ENCODE results near the gene ADPRHL1. TPM values are rescaled to one million over a fixed set of nuclear protein-coding genes. Genes with fewer than 3 reads are reported as not detected.

Gene ADPRHL1
- total and polyA plus RNA-seq, 2 donors (not counting 1 experiment from before 2014, with no cell fraction given): 0.59 to 1.5 TPM

GRCh38 chr13:113466383-113466782 is 13.1 kb upstream of the ADPRHL1 start:
- no peak overlapping the region for H3K4me2 ChIP-seq (ENCODE audit: extremely low read depth, insufficient read depth, low read length)
- H3K36me3 ChIP-seq (ENCODE audit: control insufficient read depth, insufficient read depth, low read length): no peaks in the 10 kb centered on the region
- H3K4me1 ChIP-seq (ENCODE audit: control insufficient read depth, extremely low read depth, insufficient read depth, low read length): no peaks in the 10 kb centered on the region
- no peaks in the 10 kb centered on the region for H4K20me1 ChIP-seq (ENCODE audit: control insufficient read depth, extremely low read depth, insufficient read depth, low read length)
- H3K27me3 ChIP-seq (ENCODE audit: control insufficient read depth, insufficient read depth, low read length): no peaks in the 10 kb centered on the region
- no peak for DNase-seq (ENCODE audit: low read depth in 2 of 2)
- H3K9me3 ChIP-seq (ENCODE audit: control insufficient read depth, insufficient read depth, low read depth, low read length): no peaks in the 10 kb centered on the region
- H2AFZ ChIP-seq (ENCODE audit: low read length): no peak overlapping the region
- H3K79me2 ChIP-seq (ENCODE audit: control insufficient read depth, insufficient read depth, low read length): no peaks in the 10 kb centered on the region
- no peak overlapping the region for H3K27ac ChIP-seq (ENCODE audit: insufficient read depth, low read length)
- no peak overlapping the region for H3K9ac ChIP-seq (ENCODE audit: insufficient read depth, low read length)
- no peak overlapping the region for H3K4me3 ChIP-seq (replicated peaks in 1 of 4; ENCODE audit: control extremely low read depth in 1 of 4, insufficient read depth in 1 of 4, low read depth in 3 of 4, low read length in 4 of 4)
- TF ChIP-seq EZH2 (IDR thresholded peaks at IDR 0.05; ENCODE audit: low read length, missing control alignments): no peak
- TF ChIP-seq, protein P1, sequence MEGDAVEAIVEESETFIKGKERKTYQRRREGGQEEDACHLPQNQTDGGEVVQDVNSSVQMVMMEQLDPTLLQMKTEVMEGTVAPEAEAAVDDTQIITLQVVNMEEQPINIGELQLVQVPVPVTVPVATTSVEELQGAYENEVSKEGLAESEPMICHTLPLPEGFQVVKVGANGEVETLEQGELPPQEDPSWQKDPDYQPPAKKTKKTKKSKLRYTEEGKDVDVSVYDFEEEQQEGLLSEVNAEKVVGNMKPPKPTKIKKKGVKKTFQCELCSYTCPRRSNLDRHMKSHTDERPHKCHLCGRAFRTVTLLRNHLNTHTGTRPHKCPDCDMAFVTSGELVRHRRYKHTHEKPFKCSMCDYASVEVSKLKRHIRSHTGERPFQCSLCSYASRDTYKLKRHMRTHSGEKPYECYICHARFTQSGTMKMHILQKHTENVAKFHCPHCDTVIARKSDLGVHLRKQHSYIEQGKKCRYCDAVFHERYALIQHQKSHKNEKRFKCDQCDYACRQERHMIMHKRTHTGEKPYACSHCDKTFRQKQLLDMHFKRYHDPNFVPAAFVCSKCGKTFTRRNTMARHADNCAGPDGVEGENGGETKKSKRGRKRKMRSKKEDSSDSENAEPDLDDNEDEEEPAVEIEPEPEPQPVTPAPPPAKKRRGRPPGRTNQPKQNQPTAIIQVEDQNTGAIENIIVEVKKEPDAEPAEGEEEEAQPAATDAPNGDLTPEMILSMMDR (conservative IDR thresholded peaks at IDR 0.05 in 1 of 2, IDR thresholded peaks at IDR 0.05 in 1 of 2; ENCODE audit: low read depth in 1 of 2, low read length in 2 of 2): no peak

GRCh38 chr13:113465300-113465699 is 12.0 kb upstream of the ADPRHL1 start:
- TF ChIP-seq, protein P1 (conservative IDR thresholded peaks at IDR 0.05 in 1 of 2, IDR thresholded peaks at IDR 0.05 in 1 of 2; ENCODE audit: low read depth in 1 of 2, low read length in 2 of 2): no peak
- no peak overlapping the region for H3K27ac ChIP-seq (ENCODE audit: insufficient read depth, low read length)
- DNase-seq (ENCODE audit: low read depth in 2 of 2): no peak
- no peak overlapping the region for H2AFZ ChIP-seq (ENCODE audit: low read length)
- no peak overlapping the region for H3K9ac ChIP-seq (ENCODE audit: insufficient read depth, low read length)
- H3K36me3 ChIP-seq (ENCODE audit: control insufficient read depth, insufficient read depth, low read length): peaks cover 3% of the 10 kb centered on the region
- no peaks in the 10 kb centered on the region for H3K27me3 ChIP-seq (ENCODE audit: control insufficient read depth, insufficient read depth, low read length)
- H4K20me1 ChIP-seq (ENCODE audit: control insufficient read depth, extremely low read depth, insufficient read depth, low read length): no peaks in the 10 kb centered on the region
- H3K4me3 ChIP-seq (replicated peaks in 1 of 4; ENCODE audit: control extremely low read depth in 1 of 4, insufficient read depth in 1 of 4, low read depth in 3 of 4, low read length in 4 of 4): no peak overlapping the region
- no peak overlapping the region for H3K4me2 ChIP-seq (ENCODE audit: extremely low read depth, insufficient read depth, low read length)
- no peaks in the 10 kb centered on the region for H3K4me1 ChIP-seq (ENCODE audit: control insufficient read depth, extremely low read depth, insufficient read depth, low read length)
- H3K9me3 ChIP-seq (ENCODE audit: control insufficient read depth, insufficient read depth, low read depth, low read length): no peaks in the 10 kb centered on the region
- no peaks in the 10 kb centered on the region for H3K79me2 ChIP-seq (ENCODE audit: control insufficient read depth, insufficient read depth, low read length)

DNA sequence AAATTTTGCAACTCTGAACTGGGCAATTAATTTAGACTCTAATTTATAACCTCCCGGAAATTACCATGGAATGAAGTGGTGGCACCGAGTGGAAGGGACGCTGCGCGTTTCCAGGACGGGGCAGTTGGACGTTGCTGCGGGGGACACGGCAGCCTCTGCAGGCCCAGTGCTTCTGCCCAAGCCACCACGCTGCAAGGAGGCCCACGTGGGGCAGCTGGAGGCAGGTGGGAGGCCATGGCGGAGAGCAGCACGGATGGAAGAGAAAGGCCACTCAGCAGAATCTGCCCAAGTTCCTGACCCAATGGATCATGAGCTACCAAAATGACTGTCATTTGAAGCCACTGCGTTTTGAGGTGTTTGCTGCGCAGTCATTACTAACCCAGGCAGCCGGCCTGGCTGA is 11.2 kb upstream of the ADPRHL1 start:
- no peak overlapping the region for H3K4me2 ChIP-seq (ENCODE audit: extremely low read depth, insufficient read depth, low read length)
- no peak overlapping the region for H3K27ac ChIP-seq (ENCODE audit: insufficient read depth, low read length)
- no peaks in the 10 kb centered on the region for H3K27me3 ChIP-seq (ENCODE audit: control insufficient read depth, insufficient read depth, low read length)
- no peak overlapping the region for H2AFZ ChIP-seq (ENCODE audit: low read length)
- no peak overlapping the region for H3K4me3 ChIP-seq (replicated peaks in 1 of 4; ENCODE audit: control extremely low read depth in 1 of 4, insufficient read depth in 1 of 4, low read depth in 3 of 4, low read length in 4 of 4)
- no peaks in the 10 kb centered on the region for H4K20me1 ChIP-seq (ENCODE audit: control insufficient read depth, extremely low read depth, insufficient read depth, low read length)
- peaks cover 8% of the 10 kb centered on the region for H3K36me3 ChIP-seq (ENCODE audit: control insufficient read depth, insufficient read depth, low read length)
- H3K9ac ChIP-seq (ENCODE audit: insufficient read depth, low read length): no peak overlapping the region
- no peak for DNase-seq (ENCODE audit: low read depth in 2 of 2)
- no peaks in the 10 kb centered on the region for H3K4me1 ChIP-seq (ENCODE audit: control insufficient read depth, extremely low read depth, insufficient read depth, low read length)
- TF ChIP-seq, protein P1 (conservative IDR thresholded peaks at IDR 0.05 in 1 of 2, IDR thresholded peaks at IDR 0.05 in 1 of 2; ENCODE audit: low read depth in 1 of 2, low read length in 2 of 2): no peak
- TF ChIP-seq EZH2 (IDR thresholded peaks at IDR 0.05; ENCODE audit: low read length, missing control alignments): no peak
- no peaks in the 10 kb centered on the region for H3K79me2 ChIP-seq (ENCODE audit: control insufficient read depth, insufficient read depth, low read length)
- no peaks in the 10 kb centered on the region for H3K9me3 ChIP-seq (ENCODE audit: control insufficient read depth, insufficient read depth, low read depth, low read length)

Measured in fibroblast of lung (primary cell).